ENCODE measurements around the gene C16orf74. TPM values are rescaled to one million over a fixed set of nuclear protein-coding genes. Genes with fewer than 3 reads are reported as not detected.

The C16orf74 gene
- total RNA-seq, 4 donors from 2014 or later = 5.4 to 13.0 (median 7.9) TPM

- TF ChIP-seq POLR2A (IDR thresholded peaks at IDR 0.05) (no peak), CTCF (IDR thresholded peaks at IDR 0.05) (no peak)
- no peak for DNase-seq (ENCODE audit: low spot score in 2 of 2)
- intact Hi-C loops (cut with DNase I; ENCODE audit: low total_unique reads) = no loop called here
- H3K4me3 ChIP-seq (ENCODE audit: low read depth, poor library complexity, severe bottlenecking) = no peak overlapping the region
- WGBS, 2 donors = 82 to 88% methylated on average over 11 of the region's 12 CpGs
Measured at GRCh38 chr16:85724936-85725335, 26.0 kb downstream of the C16orf74 start.

DNA sequence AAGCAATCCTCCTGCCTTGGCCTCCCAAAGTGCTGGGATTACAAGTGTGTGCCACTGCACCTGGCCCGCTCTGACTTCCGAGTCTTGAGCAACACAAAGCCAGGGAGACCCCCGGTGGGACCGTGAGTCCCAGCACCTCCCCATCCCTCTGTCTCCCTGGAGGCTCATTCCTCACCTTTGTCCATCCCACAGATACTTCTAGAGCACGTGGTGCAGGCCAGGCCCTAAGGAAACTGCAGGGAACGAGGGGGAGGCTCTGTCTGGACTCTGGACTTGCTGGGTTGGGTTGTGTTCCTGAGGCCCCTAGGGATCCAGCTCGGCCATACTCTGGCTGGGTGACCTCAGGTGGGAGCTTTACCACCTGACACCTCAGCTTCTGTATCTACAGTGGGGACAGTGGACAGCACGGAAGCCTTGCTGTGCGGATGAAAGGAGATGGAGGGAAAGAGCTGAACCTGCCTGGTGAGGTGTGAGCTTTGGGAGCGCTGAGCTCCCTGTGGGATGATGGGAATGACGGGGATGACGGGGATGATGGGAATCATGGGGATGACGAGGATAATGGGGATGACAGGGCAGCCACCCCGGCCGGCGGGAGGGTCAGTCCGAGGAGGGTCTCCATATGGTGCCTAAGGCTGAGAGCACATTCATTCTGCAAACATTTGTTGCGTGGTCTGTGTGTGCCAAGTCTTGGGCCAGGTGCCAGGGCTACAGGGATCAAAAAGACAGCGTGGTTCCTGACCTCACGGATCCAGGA, 26.6 kb downstream of the C16orf74 start:
- H3K4me3 ChIP-seq (ENCODE audit: low read depth, poor library complexity, severe bottlenecking) = no peak overlapping the region
- TF ChIP-seq POLR2A (IDR thresholded peaks at IDR 0.05) (no peak), CTCF (IDR thresholded peaks at IDR 0.05) (no peak)
- 80 to 83% methylated on average over 20 of the region's 20 CpGs for WGBS, 2 donors
- intact Hi-C loops (cut with DNase I; ENCODE audit: low total_unique reads) = no loop called here
- DNase-seq (ENCODE audit: low spot score in 2 of 2) = no peak

- TF ChIP-seq POLR2A (IDR thresholded peaks at IDR 0.05) (no peak), CTCF (IDR thresholded peaks at IDR 0.05) (no peak)
- no peak overlapping the region for H3K4me3 ChIP-seq (ENCODE audit: low read depth, poor library complexity, severe bottlenecking)
- intact Hi-C loops (cut with DNase I; ENCODE audit: low total_unique reads) = no loop called here
- WGBS, 2 donors = 69 to 88% methylated on average over 20 of the region's 20 CpGs
- no peak for DNase-seq (ENCODE audit: low spot score in 2 of 2)
Measured at GRCh38 chr16:85722128-85722893, 28.6 kb downstream of the C16orf74 start.

- TF ChIP-seq POLR2A (IDR thresholded peaks at IDR 0.05) (no peak), CTCF (IDR thresholded peaks at IDR 0.05) (no peak)
- no peak for DNase-seq (ENCODE audit: low spot score in 2 of 2)
- 56 to 88% methylated on average over 4 of the region's 4 CpGs for WGBS, 2 donors
- intact Hi-C loops (cut with DNase I; ENCODE audit: low total_unique reads) = no loop called here
- H3K4me3 ChIP-seq (ENCODE audit: low read depth, poor library complexity, severe bottlenecking) = no peak overlapping the region
Measured at GRCh38 chr16:85720302-85720637, 30.6 kb downstream of the C16orf74 start.

GRCh38 chr16:85719605-85720301, 31.1 kb downstream of the C16orf74 start:
- 81 to 90% methylated on average over 11 of the region's 11 CpGs for WGBS, 2 donors
- TF ChIP-seq POLR2A (IDR thresholded peaks at IDR 0.05) (no peak), CTCF (IDR thresholded peaks at IDR 0.05) (no peak)
- DNase-seq (ENCODE audit: low spot score in 2 of 2) = no peak
- no peak overlapping the region for H3K4me3 ChIP-seq (ENCODE audit: low read depth, poor library complexity, severe bottlenecking)
- intact Hi-C loops (cut with DNase I; ENCODE audit: low total_unique reads) = no loop called here
